HTR-8/SVneo (cell line): ENCODE data around the gene ADAM23.

Experiments
- DNase-seq: peaks from one replicate; pipeline ENCODE4 v3.0.0; 2011; ENCODE audit warnings: low spot score, mixed read lengths; ENCODE audit not compliant: insufficient read length
- FAIRE-seq: peaks from 2 replicates; lab custom pipeline; 2011; peaks lifted over from hg19 to GRCh38; lab: Jason Lieb, UNC

ADAM23 gene

GRCh38 chr2:206442474-206442832 is 879 bp upstream of the ADAM23 start:
- FAIRE-seq (no peak), DNase-seq (peak; percentile 4)

GRCh38 chr2:206443735-206444527 is 599 bp downstream of the ADAM23 start:
- FAIRE-seq (no peak), DNase-seq (peak; percentile 21)

DNA sequence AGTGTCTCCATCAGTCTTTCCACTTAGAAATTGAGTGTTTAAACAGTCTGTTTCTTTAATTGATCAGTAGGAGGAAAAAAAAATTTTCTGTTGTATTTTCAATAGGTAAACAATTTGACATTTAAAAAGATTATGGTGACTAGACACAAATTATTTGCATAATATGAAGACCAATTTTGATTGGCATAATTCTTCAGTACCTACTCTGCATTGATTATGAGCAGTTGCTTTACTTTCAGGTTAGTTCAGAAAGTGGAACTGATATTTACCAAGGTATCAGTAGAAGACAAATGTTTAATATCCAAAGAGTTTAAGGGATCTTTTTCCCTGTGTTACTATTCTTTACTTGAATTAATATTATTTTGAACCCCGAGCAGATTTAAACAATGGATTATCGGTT is 2.6 kb downstream of the ADAM23 start:
- FAIRE-seq = no peak
- no peak for DNase-seq

DNA sequence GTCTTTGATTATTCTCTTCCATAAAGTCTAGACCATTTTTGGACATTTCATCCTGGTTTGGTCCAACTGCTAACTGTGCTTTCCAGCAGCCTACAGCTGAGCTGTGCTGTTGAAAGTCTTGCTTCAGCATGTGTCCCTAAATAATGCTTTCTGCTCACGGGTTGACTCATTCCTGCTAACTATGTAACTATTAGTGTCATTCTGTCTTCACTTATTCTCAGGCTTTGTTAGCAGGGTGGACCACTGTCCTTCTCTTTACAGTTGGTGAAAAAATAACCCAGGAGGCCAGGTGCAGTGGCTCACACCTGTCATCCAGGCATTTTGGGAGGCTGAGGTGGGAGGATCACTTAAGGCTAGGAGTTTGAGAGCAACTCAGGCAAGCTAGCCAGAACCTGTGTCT is 8.9 kb downstream of the ADAM23 start:
- FAIRE-seq (no peak), DNase-seq (no peak)

DNA sequence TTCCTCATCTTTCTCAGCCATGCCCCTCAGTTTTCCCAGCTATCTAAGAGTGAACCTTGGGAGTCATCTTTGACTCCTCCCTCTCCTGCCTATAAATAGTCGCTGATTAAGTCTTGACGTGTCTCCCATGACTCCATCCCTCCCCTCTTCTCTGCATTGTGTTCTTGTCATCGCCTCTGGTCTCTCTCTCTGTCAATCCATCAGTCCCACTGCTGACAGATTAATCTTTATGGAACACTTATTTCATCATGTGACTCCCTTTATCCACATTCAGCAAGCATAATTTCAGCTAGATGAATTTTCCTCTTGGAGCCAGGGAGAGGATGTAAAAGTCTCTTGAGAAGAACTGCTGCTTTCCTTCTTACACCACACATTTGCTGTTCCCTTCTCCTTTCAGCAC is 9.4 kb downstream of the ADAM23 start:
- no peak for DNase-seq
- no peak for FAIRE-seq

- FAIRE-seq = no peak
Measured at GRCh38 chr2:206456078-206456754, 12.9 kb downstream of the ADAM23 start.

DNA sequence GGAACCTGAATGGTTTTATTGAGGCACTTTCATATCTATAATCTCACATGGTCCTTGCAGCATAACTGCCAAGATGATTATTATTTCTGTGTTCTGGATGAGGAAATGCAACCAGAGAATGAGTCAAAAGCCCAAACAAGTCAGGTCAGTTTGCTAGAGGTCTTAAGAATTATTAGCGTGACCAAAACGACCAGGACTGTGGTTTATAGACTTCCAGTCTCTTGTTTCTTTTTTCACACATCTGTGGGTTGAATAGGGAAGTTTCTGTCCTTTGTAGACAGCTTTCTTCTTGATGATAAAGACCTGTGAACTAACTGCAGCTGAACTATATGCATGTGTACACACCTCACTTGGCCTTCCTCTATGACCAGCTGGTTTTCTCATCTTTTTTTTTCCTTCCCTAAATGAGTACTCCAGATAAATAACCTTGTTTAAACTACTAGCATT is 13.9 kb downstream of the ADAM23 start:
- no peak for FAIRE-seq
- DNase-seq = no peak

More at GRCh38 chr2:206456078-206456754, 12.9 kb downstream of the ADAM23 start:
- no peak for DNase-seq

DNA sequence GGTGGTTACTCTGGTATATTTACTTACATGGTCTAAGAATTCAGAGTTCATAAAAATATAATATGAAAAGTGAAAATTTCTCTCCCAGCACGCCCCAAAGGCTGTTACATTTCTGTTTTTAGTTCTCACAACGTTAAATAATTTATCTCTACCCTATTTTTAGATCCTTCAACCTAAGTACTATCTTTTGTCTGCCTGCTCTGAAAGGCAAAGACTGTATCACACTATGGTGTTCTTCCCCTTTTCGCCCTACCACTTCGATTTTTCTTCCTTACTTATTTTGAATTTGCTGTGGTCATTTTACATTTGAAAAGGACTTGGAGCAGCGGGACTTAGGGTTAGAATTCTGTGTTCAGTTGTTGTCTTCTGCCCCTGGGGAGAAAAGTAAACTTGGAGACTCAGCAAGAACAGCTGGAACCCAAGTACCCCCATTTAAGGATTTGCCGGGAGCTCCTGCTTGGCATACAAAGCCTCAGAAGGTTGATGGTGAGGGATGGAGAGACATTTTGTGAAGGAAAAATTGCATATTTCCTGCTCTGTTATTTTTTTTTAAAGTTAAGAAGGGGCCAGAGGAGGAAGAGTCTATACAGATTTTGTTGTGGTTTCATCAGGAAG is 19.0 kb downstream of the ADAM23 start:
- FAIRE-seq (no peak), DNase-seq (no peak)

- FAIRE-seq = no peak
- DNase-seq = no peak
Measured at GRCh38 chr2:206463685-206464084, 20.4 kb downstream of the ADAM23 start.

DNA sequence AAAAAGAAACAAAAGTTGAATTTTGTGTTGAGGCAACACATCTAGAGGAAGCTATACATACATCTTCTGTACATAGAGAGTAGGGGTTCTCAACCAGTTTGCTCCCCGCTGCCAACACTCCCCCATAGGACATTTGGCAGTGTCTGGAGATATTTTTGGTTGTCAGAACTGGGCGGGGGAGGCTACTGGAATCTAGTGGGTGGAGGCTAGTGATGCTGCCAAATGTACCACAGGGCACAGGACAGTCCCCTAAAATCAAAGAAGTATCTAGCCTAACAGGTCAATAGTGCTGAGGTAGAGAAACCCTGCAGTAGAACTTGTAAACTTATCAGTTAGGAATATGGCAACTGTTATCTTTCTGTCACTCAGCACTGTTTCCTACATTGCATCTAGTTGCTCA is 21.3 kb downstream of the ADAM23 start:
- FAIRE-seq (no peak), DNase-seq (no peak)

GRCh38 chr2:206471524-206472062 is 28.3 kb downstream of the ADAM23 start:
- DNase-seq = no peak
- no peak for FAIRE-seq

- DNase-seq (no peak), FAIRE-seq (no peak)
Measured at GRCh38 chr2:206472094-206472493, 28.8 kb downstream of the ADAM23 start.

- FAIRE-seq (no peak), DNase-seq (no peak)
Measured at GRCh38 chr2:206474099-206474498, 30.8 kb downstream of the ADAM23 start.

GRCh38 chr2:206477296-206477695 is 34.0 kb downstream of the ADAM23 start:
- DNase-seq (no peak), FAIRE-seq (no peak)

GRCh38 chr2:206478340-206478739 is 35.0 kb downstream of the ADAM23 start:
- DNase-seq (no peak), FAIRE-seq (no peak)

DNA sequence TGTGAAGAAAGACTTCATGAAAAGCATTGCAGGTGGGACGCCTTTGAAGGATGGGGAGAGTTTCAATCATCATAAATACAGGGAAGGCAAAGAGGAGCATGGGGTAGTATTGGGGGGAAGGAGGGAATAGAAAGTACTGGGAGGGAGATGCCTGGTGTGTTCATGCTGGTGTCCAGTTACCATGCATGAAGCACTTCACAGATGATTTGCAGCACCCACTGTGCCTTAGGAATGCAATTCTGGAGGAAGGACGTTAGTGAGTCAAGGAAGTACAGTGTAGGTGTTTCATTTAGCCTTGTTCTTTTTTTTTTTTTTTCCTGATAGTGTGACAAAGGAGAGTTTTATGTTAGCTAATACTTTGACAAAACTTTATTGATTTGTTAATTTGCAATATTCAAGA is 36.8 kb downstream of the ADAM23 start:
- no peak for DNase-seq
- FAIRE-seq = no peak

GRCh38 chr2:206480620-206481019 is 37.3 kb downstream of the ADAM23 start:
- no peak for FAIRE-seq
- no peak for DNase-seq

DNA sequence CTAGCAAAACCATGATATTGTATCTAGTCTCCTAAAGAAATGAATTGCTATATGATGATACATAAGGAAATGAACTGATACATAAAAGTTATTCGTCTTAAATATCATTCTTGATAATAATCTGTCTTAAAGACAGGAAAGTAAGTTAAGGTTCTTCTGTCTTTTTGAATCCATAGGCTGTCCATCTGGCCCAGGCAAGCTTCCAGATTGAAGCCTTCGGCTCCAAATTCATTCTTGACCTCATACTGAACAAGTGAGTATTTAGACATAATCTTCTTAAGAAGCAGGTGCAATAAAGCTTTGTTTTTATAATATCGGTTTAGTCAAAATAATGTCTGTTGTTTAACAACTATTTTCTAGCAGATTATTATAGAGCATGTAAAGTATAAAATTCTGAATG is 37.7 kb downstream of the ADAM23 start:
- no peak for DNase-seq

DNA sequence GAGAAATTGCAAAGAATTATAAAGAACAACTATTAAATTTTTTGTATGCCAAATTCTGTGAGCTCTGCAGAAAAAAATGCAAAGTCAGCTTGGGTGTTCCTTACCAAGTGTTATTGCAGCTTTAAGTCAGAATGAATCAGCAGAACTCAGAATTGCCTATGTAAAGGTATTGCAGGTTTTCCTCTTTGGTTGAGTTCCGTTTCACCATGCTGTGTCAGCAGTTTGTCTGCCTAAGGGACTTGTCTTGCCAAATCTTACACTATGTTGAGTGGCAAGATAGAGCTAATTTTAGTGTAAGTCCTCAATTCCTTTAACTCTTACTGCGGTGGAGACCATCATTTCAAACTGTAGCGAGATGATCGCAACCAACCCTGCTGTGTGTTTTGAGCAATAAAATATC is 38.8 kb downstream of the ADAM23 start:
- DNase-seq (no peak), FAIRE-seq (no peak)

More for the DNA sequence above, 37.7 kb downstream of the ADAM23 start:
- FAIRE-seq = no peak

- DNase-seq = no peak
- no peak for FAIRE-seq
Measured at GRCh38 chr2:206482633-206483032, 39.3 kb downstream of the ADAM23 start.

- no peak for DNase-seq
- no peak for FAIRE-seq
Measured at GRCh38 chr2:206488053-206488452, 44.7 kb downstream of the ADAM23 start.
